Measurements from ENCODE around the gene CREB1. TPM values are rescaled to one million over a fixed set of nuclear protein-coding genes. Genes with fewer than 3 reads are reported as not detected.

CREB1 gene
- total and polyA plus RNA-seq, 2 donors (not counting 3 experiments of a cell fraction or from before 2014, with no cell fraction given) = 31.0 to 71.1 TPM

DNA sequence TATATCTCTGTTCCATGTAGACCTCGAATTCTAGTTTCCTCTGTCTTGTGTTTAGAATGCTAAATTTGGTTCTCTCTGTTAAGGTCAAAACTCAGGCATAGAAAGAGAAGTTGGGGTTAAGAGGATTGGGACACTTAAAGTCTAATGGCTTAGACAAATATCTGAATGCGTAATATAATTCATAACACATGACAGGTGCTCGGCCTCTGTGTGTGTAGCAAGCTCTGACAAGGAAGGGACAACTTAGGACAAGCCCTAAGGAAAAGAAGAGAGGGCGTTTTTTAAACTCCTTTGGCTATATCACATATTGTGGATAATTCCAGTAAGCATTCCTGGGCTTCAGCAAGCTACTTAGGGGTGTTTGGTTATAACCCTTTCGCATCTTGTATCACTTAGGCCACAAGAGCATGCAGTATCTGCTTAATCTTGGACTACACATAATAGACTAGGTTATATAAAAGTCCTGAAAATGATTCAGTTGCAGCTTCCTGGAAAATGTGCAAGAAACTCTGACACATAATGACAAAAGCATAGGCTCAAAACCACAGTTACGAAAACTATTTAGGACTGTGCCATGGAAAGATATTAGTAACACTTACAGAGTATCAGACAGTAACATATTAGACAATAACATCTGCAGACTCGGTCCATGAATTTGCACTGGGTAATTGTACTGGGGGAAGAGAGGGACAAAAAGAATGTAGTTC lies 16.1 kb upstream of the CREB1 start:
- DNase-seq (ENCODE audit: low read depth, low spot score) (peak; percentile 23), FAIRE-seq (no peak)
- peak overlapping the region; percentile 53 for H2AFZ ChIP-seq (ENCODE audit: low read depth, low read length)
- H3K4me2 ChIP-seq (ENCODE audit: insufficient read depth, low read length) = no peak overlapping the region
- H3K79me2 ChIP-seq (ENCODE audit: control insufficient read depth, insufficient read depth, low read length) = no peaks in the 10 kb centered on the region
- H3K4me1 ChIP-seq (ENCODE audit: control insufficient read depth, extremely low read depth, insufficient read depth, low read length) = peaks cover 3% of the 10 kb centered on the region
- BruUV-seq (replicated peaks) = no TSS peak
- dilution Hi-C loops (cut with MboI; ENCODE audit: extremely low pct_ligation_motif_present, low sequenced_read_pairs) (no loop called here), intact Hi-C loops (cut with micrococcal nuclease) (no loop called here)
- no peaks in the 10 kb centered on the region for H4K20me1 ChIP-seq (replicated peaks; ENCODE audit: control insufficient read depth, extremely low read depth, insufficient read depth, low read length)
- no peaks in the 10 kb centered on the region for H3K9me1 ChIP-seq (replicated peaks; ENCODE audit: control insufficient read depth, extremely low read depth, insufficient read depth, low read length)
- no peaks in the 10 kb centered on the region for H3K36me3 ChIP-seq (ENCODE audit: control insufficient read depth in 2 of 2, extremely low read depth in 1 of 2, insufficient read depth in 2 of 2, low read length in 2 of 2)
- ChIA-PET POLR2A (no interaction called here), CTCF (interaction anchor here (1.2 to 1.6 kb wide), 2 partner anchors 9 to 14 kb away, joined by 3 to 6 read pairs; no protein-coding TSS in a partner anchor)
- H3K9ac ChIP-seq (replicated peaks; ENCODE audit: extremely low read depth, insufficient read depth, low read length) = no peak overlapping the region
- H3K4me3 ChIP-seq (replicated peaks in 1 of 3; ENCODE audit: insufficient read depth in 1 of 3, low read depth in 1 of 3, low read length in 3 of 3) = no peak overlapping the region
- no peaks in the 10 kb centered on the region for H3K27me3 ChIP-seq (ENCODE audit: control insufficient read depth in 2 of 2, insufficient read depth in 2 of 2, low read length in 2 of 2)
- no peaks in the 10 kb centered on the region for H3K9me3 ChIP-seq (replicated peaks; ENCODE audit: control insufficient read depth, insufficient read depth, low read length)
- TF ChIP-seq GATA2 (IDR thresholded peaks at IDR 0.05; ENCODE audit: insufficient read depth, insufficient read length, low read depth, low read length) (peak; percentile 29), POLR2A (IDR thresholded peaks at IDR 0.05; ENCODE audit: low read depth, low read length) (no peak)
- H3K27ac ChIP-seq (ENCODE audit: insufficient read depth, low read depth, low read length) = no peak overlapping the region

DNA sequence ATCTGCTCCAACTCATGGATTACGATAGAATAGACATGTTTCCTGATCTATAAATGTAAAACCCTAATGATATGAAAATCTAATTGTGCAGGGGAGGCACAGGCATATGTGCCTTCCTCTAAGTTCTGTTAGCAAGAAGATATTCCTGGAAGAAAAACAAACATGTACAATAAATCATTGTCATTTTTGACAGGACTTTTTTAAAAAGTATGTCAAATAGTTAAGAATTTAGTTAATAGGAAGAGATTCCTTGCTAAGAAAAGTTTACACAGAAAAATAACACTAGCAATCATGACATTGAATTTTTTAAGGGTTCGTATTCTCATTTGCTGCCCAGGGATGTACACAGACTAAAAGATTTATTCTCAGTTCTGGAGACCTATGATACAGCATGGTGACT lies 15.3 kb upstream of the CREB1 start:
- ChIA-PET CTCF (interaction anchor here (1.2 to 1.6 kb wide), 2 partner anchors 9 to 13 kb away, joined by 3 to 6 read pairs; no protein-coding TSS in a partner anchor), POLR2A (no interaction called here)

More for the DNA sequence above, 15.3 kb upstream of the CREB1 start:
- TF ChIP-seq MYC (IDR thresholded peaks at IDR 0.05; ENCODE audit: low read depth, low read length) (no peak), GATA2 (IDR thresholded peaks at IDR 0.05; ENCODE audit: insufficient read depth, insufficient read length, low read depth, low read length) (no peak), POLR2A (IDR thresholded peaks at IDR 0.05; ENCODE audit: low read depth, low read length) (no peak), POLR2AphosphoS5 (IDR thresholded peaks at IDR 0.05; ENCODE audit: insufficient read depth, low read depth, low read length) (no peak), JUN (IDR thresholded peaks at IDR 0.05; ENCODE audit: borderline replicate concordance, insufficient read depth, insufficient read length, low read depth) (no peak), FOS (IDR thresholded peaks at IDR 0.05; ENCODE audit: borderline replicate concordance, insufficient read depth, low read length) (no peak), EZH2 (IDR thresholded peaks at IDR 0.05; ENCODE audit: borderline replicate concordance, low read depth, low read length, severe bottlenecking) (no peak)
- TF ChIP-seq, protein P1, sequence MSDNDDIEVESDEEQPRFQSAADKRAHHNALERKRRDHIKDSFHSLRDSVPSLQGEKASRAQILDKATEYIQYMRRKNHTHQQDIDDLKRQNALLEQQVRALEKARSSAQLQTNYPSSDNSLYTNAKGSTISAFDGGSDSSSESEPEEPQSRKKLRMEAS (IDR thresholded peaks at IDR 0.05; ENCODE audit: insufficient read depth, insufficient read length) = no peak
- TF ChIP-seq, protein P2, sequence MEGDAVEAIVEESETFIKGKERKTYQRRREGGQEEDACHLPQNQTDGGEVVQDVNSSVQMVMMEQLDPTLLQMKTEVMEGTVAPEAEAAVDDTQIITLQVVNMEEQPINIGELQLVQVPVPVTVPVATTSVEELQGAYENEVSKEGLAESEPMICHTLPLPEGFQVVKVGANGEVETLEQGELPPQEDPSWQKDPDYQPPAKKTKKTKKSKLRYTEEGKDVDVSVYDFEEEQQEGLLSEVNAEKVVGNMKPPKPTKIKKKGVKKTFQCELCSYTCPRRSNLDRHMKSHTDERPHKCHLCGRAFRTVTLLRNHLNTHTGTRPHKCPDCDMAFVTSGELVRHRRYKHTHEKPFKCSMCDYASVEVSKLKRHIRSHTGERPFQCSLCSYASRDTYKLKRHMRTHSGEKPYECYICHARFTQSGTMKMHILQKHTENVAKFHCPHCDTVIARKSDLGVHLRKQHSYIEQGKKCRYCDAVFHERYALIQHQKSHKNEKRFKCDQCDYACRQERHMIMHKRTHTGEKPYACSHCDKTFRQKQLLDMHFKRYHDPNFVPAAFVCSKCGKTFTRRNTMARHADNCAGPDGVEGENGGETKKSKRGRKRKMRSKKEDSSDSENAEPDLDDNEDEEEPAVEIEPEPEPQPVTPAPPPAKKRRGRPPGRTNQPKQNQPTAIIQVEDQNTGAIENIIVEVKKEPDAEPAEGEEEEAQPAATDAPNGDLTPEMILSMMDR (IDR thresholded peaks at IDR 0.05; ENCODE audit: extremely low read depth in 1 of 2, insufficient read depth in 1 of 2, low read depth in 1 of 2, low read length in 2 of 2) = no peak
- Histone ChIP-seq H3K9me3 (replicated peaks; ENCODE audit: control insufficient read depth, insufficient read depth, low read length) (no peaks in the 10 kb centered on the region), H3K27me3 (ENCODE audit: control insufficient read depth in 2 of 2, insufficient read depth in 2 of 2, low read length in 2 of 2) (no peaks in the 10 kb centered on the region), H3K4me3 (replicated peaks in 1 of 3; ENCODE audit: insufficient read depth in 1 of 3, low read depth in 1 of 3, low read length in 3 of 3) (no peak overlapping the region), H3K9ac (replicated peaks; ENCODE audit: extremely low read depth, insufficient read depth, low read length) (no peak overlapping the region), H3K4me1 (ENCODE audit: control insufficient read depth, extremely low read depth, insufficient read depth, low read length) (peaks cover 3% of the 10 kb centered on the region), H3K79me2 (ENCODE audit: control insufficient read depth, insufficient read depth, low read length) (no peaks in the 10 kb centered on the region), H3K27ac (ENCODE audit: insufficient read depth, low read depth, low read length) (no peak overlapping the region), H2AFZ (ENCODE audit: low read depth, low read length) (peak overlapping the region; percentile 53), H4K20me1 (replicated peaks; ENCODE audit: control insufficient read depth, extremely low read depth, insufficient read depth, low read length) (no peaks in the 10 kb centered on the region), H3K9me1 (replicated peaks; ENCODE audit: control insufficient read depth, extremely low read depth, insufficient read depth, low read length) (no peaks in the 10 kb centered on the region), H3K36me3 (ENCODE audit: control insufficient read depth in 2 of 2, extremely low read depth in 1 of 2, insufficient read depth in 2 of 2, low read length in 2 of 2) (no peaks in the 10 kb centered on the region), H3K4me2 (ENCODE audit: insufficient read depth, low read length) (no peak overlapping the region)
- intact Hi-C loops (cut with micrococcal nuclease) = no loop called here
- dilution Hi-C loops (cut with MboI; ENCODE audit: extremely low pct_ligation_motif_present, low sequenced_read_pairs) = no loop called here
- no peak for FAIRE-seq
- BruUV-seq (replicated peaks) = no TSS peak
- DNase-seq (ENCODE audit: low read depth, low spot score) = no peak
